HUES48 (cell line): ENCODE results near the gene DEDD2.
A peak's percentile ranks its signal among the peaks of the same experiment; 100 is the strongest.

Experiments
- H3K27ac ChIP-seq: one replicate; pipeline ENCODE4 v1.7.0; 2013; ENCODE audit warnings: low read depth, low read length, inconsistent platforms
- H3K27me3 ChIP-seq: 2 replicates; pipeline ENCODE4 v1.6.1; 2013; ENCODE audit warnings: mild to moderate bottlenecking, low read length; ENCODE audit not compliant: control insufficient read depth, insufficient read depth
- H3K36me3 ChIP-seq: 2 replicates; pipeline ENCODE4 v1.6.1; 2013; ENCODE audit warnings: low read length; ENCODE audit not compliant: control insufficient read depth, insufficient read depth
- H3K4me1 ChIP-seq: 2 replicates; pipeline ENCODE4 v1.6.1; 2013; ENCODE audit warnings: mild to moderate bottlenecking, low read length; ENCODE audit not compliant: control insufficient read depth, insufficient read depth
- H3K4me3 ChIP-seq: 2 replicates; pipeline ENCODE4 v1.5.1; 2013; ENCODE audit warnings: mild to moderate bottlenecking, low read depth, low read length
- H3K9ac ChIP-seq: 2 replicates; pipeline ENCODE4 v1.6.1; 2013; ENCODE audit warnings: mild to moderate bottlenecking, low read depth, low read length, moderate library complexity
- H3K9me3 ChIP-seq: 2 replicates; pipeline ENCODE4 v1.6.1; 2013; ENCODE audit warnings: low read length; ENCODE audit not compliant: control insufficient read depth, insufficient read depth

The DEDD2 gene

GRCh38 chr19:42175952-42176648 lies 41.4 kb downstream of the DEDD2 start:
- 0 out of 2 replicates have a peak, but pooled peaks cover 5% of the 10 kb centered on the region for H3K4me1 ChIP-seq
- peaks cover 81% of the 10 kb centered on the region for H3K27me3 ChIP-seq
- no peaks in the 10 kb centered on the region for H3K9me3 ChIP-seq
- no peak overlapping the region for H3K9ac ChIP-seq
- H3K4me3 ChIP-seq = peak overlapping the region; percentile 54
- no peak overlapping the region for H3K27ac ChIP-seq
- H3K36me3 ChIP-seq = no peaks in the 10 kb centered on the region

DNA sequence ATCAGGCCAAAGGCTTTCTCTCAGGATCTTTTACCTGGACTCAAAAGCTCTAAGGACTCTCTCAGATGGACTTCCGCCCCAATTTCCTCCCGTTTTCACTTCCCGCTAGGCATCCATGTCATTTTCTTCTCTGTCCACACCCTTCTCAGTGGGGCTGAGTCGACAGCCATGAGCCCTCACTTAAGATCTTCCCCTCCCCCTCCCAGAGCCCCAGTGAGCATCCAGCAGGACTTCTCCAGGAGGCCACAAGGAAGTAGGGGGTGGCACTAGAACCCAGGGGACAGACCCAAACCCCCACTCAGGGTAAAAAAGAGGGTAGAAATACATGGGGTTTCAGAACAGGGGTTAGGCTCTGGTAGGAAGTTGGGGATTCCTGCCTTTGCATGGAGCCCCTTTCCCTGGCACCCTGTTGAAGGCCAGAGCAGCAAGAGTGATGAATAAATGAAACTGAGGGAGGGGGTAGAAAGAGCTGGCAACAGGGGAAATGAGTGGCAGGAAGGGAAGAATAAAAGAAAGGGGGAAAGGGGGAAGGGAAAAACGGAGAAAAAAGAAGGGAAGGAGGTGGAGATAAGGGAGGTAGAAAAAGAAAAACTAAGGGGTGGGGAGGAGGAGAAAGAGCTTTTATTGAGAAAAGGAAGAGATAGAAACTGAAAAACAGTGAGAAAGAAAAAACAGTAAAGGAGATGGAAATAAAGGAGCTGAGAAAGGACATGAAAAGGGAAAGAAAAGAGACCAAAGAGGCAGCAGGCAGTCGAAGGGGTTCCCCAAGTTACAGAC lies 42.3 kb downstream of the DEDD2 start:
- H3K9ac ChIP-seq = no peak overlapping the region
- 0 out of 2 replicates have a peak, but pooled peaks cover 5% of the 10 kb centered on the region for H3K4me1 ChIP-seq
- H3K36me3 ChIP-seq = no peaks in the 10 kb centered on the region
- no peaks in the 10 kb centered on the region for H3K9me3 ChIP-seq
- no peak overlapping the region for H3K27ac ChIP-seq
- peak overlapping the region; percentile 54; the same call in 1 of the 2 replicates for H3K4me3 ChIP-seq
- H3K27me3 ChIP-seq = peaks cover 72% of the 10 kb centered on the region

DNA sequence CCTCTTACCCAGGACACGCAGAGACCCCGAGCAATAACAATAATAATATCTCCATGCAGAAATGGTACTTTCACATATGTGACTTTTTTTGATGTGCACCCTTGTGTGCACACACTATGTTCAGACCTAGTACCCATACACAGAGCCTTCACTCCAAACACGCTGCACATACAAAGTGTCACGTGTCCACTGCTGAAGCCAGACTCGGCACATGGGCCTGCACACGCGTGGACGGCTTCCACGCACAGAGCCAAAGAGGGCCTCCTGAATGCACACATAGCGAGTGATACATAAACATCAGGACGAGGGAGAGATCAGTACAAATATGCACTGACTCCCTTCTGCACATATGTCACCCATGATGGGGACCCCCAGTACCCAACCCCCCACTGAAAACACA lies 43.3 kb downstream of the DEDD2 start:
- no peak overlapping the region for H3K27ac ChIP-seq
- H3K9ac ChIP-seq = no peak overlapping the region
- H3K9me3 ChIP-seq = no peaks in the 10 kb centered on the region
- H3K4me3 ChIP-seq = no peak overlapping the region
- no peaks in the 10 kb centered on the region for H3K36me3 ChIP-seq
- H3K27me3 ChIP-seq = peaks cover 62% of the 10 kb centered on the region
- 0 out of 2 replicates have a peak, but pooled peaks cover 5% of the 10 kb centered on the region for H3K4me1 ChIP-seq

- H3K9ac ChIP-seq = no peak overlapping the region
- H3K9me3 ChIP-seq = no peaks in the 10 kb centered on the region
- no peak overlapping the region for H3K27ac ChIP-seq
- H3K36me3 ChIP-seq = no peaks in the 10 kb centered on the region
- H3K27me3 ChIP-seq = peaks cover 57% of the 10 kb centered on the region
- no peak overlapping the region for H3K4me3 ChIP-seq
- H3K4me1 ChIP-seq = 0 out of 2 replicates have a peak, but pooled peaks cover 5% of the 10 kb centered on the region
Measured at GRCh38 chr19:42173695-42174094, 43.8 kb downstream of the DEDD2 start.

- H3K27me3 ChIP-seq = peaks cover 47% of the 10 kb centered on the region
- H3K9ac ChIP-seq = no peak overlapping the region
- 0 out of 2 replicates have a peak, but pooled peaks cover 5% of the 10 kb centered on the region for H3K4me1 ChIP-seq
- no peak overlapping the region for H3K4me3 ChIP-seq
- no peaks in the 10 kb centered on the region for H3K9me3 ChIP-seq
- no peaks in the 10 kb centered on the region for H3K36me3 ChIP-seq
- no peak overlapping the region for H3K27ac ChIP-seq
Measured at GRCh38 chr19:42172261-42172660, 45.2 kb downstream of the DEDD2 start.

DNA sequence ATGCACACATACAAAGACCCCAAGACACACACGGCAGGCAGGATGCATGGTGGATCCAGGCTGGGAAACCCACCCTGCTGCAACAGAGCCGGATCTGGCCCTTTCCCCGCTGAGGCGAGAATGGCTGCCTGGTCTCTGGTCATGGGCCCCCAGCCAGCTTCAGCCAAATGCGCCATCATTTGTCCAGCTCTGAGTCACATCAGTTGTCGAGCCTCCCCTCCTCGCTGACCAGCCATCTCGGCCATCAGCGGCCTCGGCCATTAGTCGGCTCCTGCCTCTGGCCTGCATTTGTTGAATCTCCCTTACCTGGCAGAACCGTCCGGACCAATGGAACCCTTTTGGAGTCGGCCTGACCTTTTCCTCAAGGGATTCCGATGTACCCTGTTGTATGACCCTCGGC lies 46.8 kb downstream of the DEDD2 start:
- Histone ChIP-seq H3K4me3 (no peak overlapping the region), H3K36me3 (no peaks in the 10 kb centered on the region), H3K27me3 (peaks cover 34% of the 10 kb centered on the region), H3K9ac (no peak overlapping the region), H3K4me1 (0 out of 2 replicates have a peak, but pooled peaks cover 2% of the 10 kb centered on the region), H3K9me3 (no peaks in the 10 kb centered on the region), H3K27ac (no peak overlapping the region)

DNA sequence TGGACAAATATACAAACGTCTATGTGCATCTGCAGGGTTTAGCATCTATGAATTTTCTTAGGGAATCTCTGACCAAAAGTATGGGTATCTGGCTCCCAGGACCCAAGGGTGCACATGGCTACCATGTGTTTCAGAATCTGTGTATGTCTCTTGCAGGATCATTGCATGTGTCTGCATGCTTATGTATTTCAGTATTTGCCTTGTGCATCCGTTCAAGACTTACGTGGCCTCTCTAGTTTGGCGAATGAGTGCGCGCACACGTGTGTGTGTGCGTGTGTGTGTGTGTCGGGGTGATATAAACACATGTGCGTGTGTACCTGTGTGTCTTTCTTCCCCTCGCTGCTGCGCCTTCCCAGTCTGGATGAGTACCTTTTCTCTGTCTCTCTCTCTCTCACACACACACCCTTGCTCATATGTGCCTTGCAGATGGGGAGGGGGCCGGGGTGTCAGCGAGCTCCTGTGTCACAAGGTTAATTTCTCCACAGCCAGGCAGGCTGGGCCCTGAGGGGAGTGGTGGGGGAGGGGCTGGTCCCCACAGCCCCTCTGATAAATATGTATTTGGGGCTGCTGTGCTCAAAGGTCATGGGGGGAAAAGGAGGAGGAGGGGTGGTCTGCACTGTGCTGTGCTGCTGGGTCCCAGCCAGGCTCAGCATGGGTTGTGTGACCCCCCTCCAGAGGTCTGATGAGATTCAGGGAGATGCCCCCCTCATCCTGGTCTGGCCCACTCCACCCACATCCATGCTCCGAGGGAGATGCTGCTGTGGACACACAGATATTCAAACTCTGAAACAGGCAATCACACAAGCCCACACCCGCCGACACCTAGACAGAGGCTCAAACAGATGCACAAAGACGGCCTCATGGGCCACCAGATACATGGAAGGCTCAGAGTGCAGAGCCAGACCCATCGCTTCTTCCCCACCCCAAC lies 47.7 kb downstream of the DEDD2 start:
- Histone ChIP-seq H3K36me3 (no peaks in the 10 kb centered on the region), H3K9ac (no peak overlapping the region), H3K4me3 (no peak overlapping the region), H3K27ac (no peak overlapping the region), H3K9me3 (no peaks in the 10 kb centered on the region), H3K4me1 (no peaks in the 10 kb centered on the region), H3K27me3 (peaks cover 24% of the 10 kb centered on the region)

- no peaks in the 10 kb centered on the region for H3K9me3 ChIP-seq
- no peaks in the 10 kb centered on the region for H3K36me3 ChIP-seq
- H3K27ac ChIP-seq = no peak overlapping the region
- H3K4me1 ChIP-seq = no peaks in the 10 kb centered on the region
- H3K4me3 ChIP-seq = no peak overlapping the region
- H3K9ac ChIP-seq = no peak overlapping the region
- H3K27me3 ChIP-seq = peaks cover 9% of the 10 kb centered on the region
Measured at GRCh38 chr19:42168206-42168605, 49.3 kb downstream of the DEDD2 start.

DNA sequence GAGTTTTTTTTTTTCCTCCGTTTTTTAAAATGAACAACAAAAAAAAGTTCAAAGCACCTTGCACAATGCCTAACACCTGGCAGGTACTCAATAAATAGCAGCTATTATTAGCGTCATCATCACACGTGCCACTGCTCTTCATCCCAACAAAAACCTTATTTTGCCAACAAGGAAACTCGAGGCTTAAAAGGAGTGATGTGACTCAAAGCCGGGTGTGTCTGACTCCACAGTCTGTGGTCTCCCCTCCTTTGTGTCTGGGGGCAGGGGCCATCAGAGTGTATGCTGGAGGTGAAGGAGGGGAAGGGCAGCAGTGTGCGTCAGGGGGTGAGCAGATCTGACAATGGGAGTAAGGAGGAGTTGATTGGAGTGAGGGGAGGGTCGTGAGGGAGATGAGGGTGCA lies 51.2 kb downstream of the DEDD2 start:
- Histone ChIP-seq H3K36me3 (no peaks in the 10 kb centered on the region), H3K27me3 (peaks cover 9% of the 10 kb centered on the region), H3K9ac (no peak overlapping the region), H3K9me3 (no peaks in the 10 kb centered on the region), H3K4me3 (no peak overlapping the region), H3K27ac (no peak overlapping the region), H3K4me1 (no peaks in the 10 kb centered on the region)

DNA sequence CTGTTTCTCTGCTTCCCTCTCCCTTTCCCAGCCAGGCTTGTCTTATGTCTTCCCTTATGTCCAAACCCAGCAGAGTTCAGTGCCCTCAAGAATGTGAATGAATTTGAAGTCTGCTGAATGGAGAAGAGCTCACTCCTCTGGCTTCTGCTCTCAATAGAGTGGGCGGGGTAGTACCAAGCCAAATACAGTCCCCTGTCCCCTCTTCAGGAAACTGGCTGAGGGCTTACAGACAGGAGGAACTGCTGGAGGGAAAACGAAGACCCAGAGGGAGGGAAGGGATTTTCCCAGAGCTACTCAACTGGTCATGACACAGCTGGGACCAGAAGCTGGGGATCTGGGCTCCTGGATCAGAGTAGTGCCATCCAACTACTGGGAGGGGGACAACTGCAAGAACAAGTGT lies 52.3 kb downstream of the DEDD2 start:
- Histone ChIP-seq H3K9ac (no peak overlapping the region), H3K4me3 (no peak overlapping the region)

More for the DNA sequence above, 52.3 kb downstream of the DEDD2 start:
- no peak overlapping the region for H3K27ac ChIP-seq
- no peaks in the 10 kb centered on the region for H3K4me1 ChIP-seq
- H3K9me3 ChIP-seq = no peaks in the 10 kb centered on the region
- H3K27me3 ChIP-seq = peaks cover 14% of the 10 kb centered on the region
- H3K36me3 ChIP-seq = no peaks in the 10 kb centered on the region
